GM19193 (cell line): Measurements from ENCODE around the gene MCC.

ENCODE experiments used
- POLR2A ChIP-seq: IDR thresholded peaks from 4 replicates; pipeline ENCODE4 v1.6.1; 2011; ENCODE audit not compliant: insufficient read depth, insufficient read length; ENCODE audit errors: extremely low read depth

MCC gene

GRCh38 chr5:113253037-113253436 lies 235.2 kb downstream of the MCC start:
- no peak for TF ChIP-seq POLR2A

GRCh38 chr5:113252066-113252465 lies 236.2 kb downstream of the MCC start:
- TF ChIP-seq POLR2A, result no peak

GRCh38 chr5:113250341-113250953 lies 237.8 kb downstream of the MCC start:
- no peak for TF ChIP-seq POLR2A

GRCh38 chr5:113249206-113249605 lies 239.0 kb downstream of the MCC start:
- TF ChIP-seq POLR2A, result no peak

- TF ChIP-seq POLR2A, result no peak
Measured at GRCh38 chr5:113246361-113246870, 241.8 kb downstream of the MCC start.

- no peak for TF ChIP-seq POLR2A
Measured at GRCh38 chr5:113245427-113246225, 242.6 kb downstream of the MCC start.

- no peak for TF ChIP-seq POLR2A
Measured at GRCh38 chr5:113244966-113245365, 243.3 kb downstream of the MCC start.

GRCh38 chr5:113243349-113243664 lies 244.9 kb downstream of the MCC start:
- TF ChIP-seq POLR2A, result no peak

GRCh38 chr5:113242481-113243348 lies 245.5 kb downstream of the MCC start:
- no peak for TF ChIP-seq POLR2A

GRCh38 chr5:113240951-113241726 lies 247.1 kb downstream of the MCC start:
- no peak for TF ChIP-seq POLR2A

- no peak for TF ChIP-seq POLR2A
Measured at GRCh38 chr5:113240032-113240431, 248.2 kb downstream of the MCC start.

GRCh38 chr5:113237893-113238292 lies 250.4 kb downstream of the MCC start:
- TF ChIP-seq POLR2A, result no peak

- TF ChIP-seq POLR2A, result no peak
Measured at GRCh38 chr5:113236536-113237288, 251.5 kb downstream of the MCC start.

- TF ChIP-seq POLR2A, result no peak
Measured at GRCh38 chr5:113235884-113236283, 252.4 kb downstream of the MCC start.
